PFSK-1 (cell line): ENCODE measurements around the gene CXCR5.

Experiments
- POLR2AphosphoS5 ChIP-seq: IDR thresholded peaks from 2 replicates; pipeline ENCODE4 v1.6.1; 2012; ENCODE audit warnings: low read depth, mild to moderate bottlenecking, control low read depth, low read length, moderate library complexity
- REST ChIP-seq, 2 experiments: IDR thresholded peaks; 2 replicates each; pipeline versions ENCODE4 v1.6.1 to v1.8.0; 2011 to 2012; ENCODE audit warnings: low read depth in 2 of 2, low read length in 2 of 2, control low read depth in 1 of 2, inconsistent platforms in 1 of 2, mild to moderate bottlenecking in 1 of 2, moderate library complexity in 1 of 2; ENCODE audit not compliant: insufficient read depth in 1 of 2
- SIN3A ChIP-seq: IDR thresholded peaks from 2 replicates; pipeline ENCODE4 v1.6.1; 2012; ENCODE audit warnings: mild to moderate bottlenecking, low read length, moderate library complexity, borderline replicate concordance; ENCODE audit not compliant: insufficient read depth
- TAF1 ChIP-seq: IDR thresholded peaks from 2 replicates; pipeline ENCODE4 v1.6.1; 2012; ENCODE audit warnings: low read length, control low read depth, borderline replicate concordance; ENCODE audit not compliant: insufficient read depth

- TF ChIP-seq REST (IDR thresholded peaks at IDR 0.05; ENCODE audit: insufficient read depth in 1 of 2, low read depth in 2 of 2, low read length in 2 of 2) (no peak), TAF1 (no peak), POLR2AphosphoS5 (no peak), SIN3A (no peak)
These were observed 14.1 kb downstream of the CXCR5 start for GRCh38 chr11:118897721-118898310.
